B cell (primary cell): ENCODE data around the gene TBC1D2B.

Source experiments
- CTCF ChIP-seq: fragments of 200-600 bp; IDR thresholded peaks from one replicate; pipeline ENCODE4 v1.8.0; 2022; ENCODE audit warnings: antibody characterized with exemption, mild to moderate bottlenecking
- EZH2 ChIP-seq: IDR thresholded peaks from 2 replicates; pipeline ENCODE4 v1.6.1; 2012; ENCODE audit warnings: borderline replicate concordance, low read depth, mild to moderate bottlenecking, moderate library complexity, low read length; ENCODE audit not compliant: insufficient read depth, poor library complexity, severe bottlenecking

GRCh38 chr15:78035861-78036476, 41.5 kb downstream of the TBC1D2B start:
- TF ChIP-seq EZH2 (no peak), CTCF (no peak)
